ENCODE measurements around the gene FOXA1. TPM values are rescaled to one million over a fixed set of nuclear protein-coding genes. Genes with fewer than 3 reads are reported as not detected.

The FOXA1 gene
- total and polyA plus RNA-seq, 2 donors: 0.09 to 0.11 TPM

DNA sequence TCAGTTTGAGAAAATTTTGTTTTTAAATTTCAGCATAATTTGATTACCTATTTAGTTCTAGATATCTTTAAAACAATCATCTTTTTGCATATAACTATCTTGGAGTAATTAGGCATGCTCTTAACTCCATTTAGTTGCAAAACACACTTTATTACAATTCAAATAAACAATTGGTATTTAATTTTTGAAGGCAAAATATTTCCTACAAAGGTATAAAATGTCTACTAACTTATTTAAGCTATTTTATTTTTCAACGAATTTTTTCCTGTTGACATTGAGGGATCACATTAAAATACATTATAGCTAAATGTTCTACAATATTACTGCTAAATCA, 8.3 kb downstream of the FOXA1 start:
- Histone ChIP-seq H3K27ac (ENCODE audit: low read depth in 1 of 2, low read length in 1 of 2) (no peak overlapping the region), H3K4me1 (ENCODE audit: control insufficient read depth in 2 of 2, insufficient read depth in 2 of 2, low read length in 2 of 2) (no peaks in the 10 kb centered on the region), H3K36me3 (ENCODE audit: control insufficient read depth in 2 of 2, insufficient read depth in 2 of 2, low read length in 1 of 2) (no peaks in the 10 kb centered on the region), H3K9me3 (ENCODE audit: control insufficient read depth in 2 of 2, insufficient read depth in 1 of 2, low read length in 1 of 2) (peaks cover 0 to 4% of the 10 kb centered on the region in 2 donors), H3K4me3 (ENCODE audit: low read length in 2 of 2) (no peak overlapping the region), H3K27me3 (ENCODE audit: control insufficient read depth in 2 of 2, insufficient read depth in 1 of 2, low read length in 1 of 2) (peaks cover 72 to 90% of the 10 kb centered on the region in 2 donors)
- no peak for DNase-seq (ENCODE audit: low read depth in 6 of 9, low spot score in 9 of 9)
- 2% methylated on average over 1 of the region's 1 CpG for WGBS

DNA sequence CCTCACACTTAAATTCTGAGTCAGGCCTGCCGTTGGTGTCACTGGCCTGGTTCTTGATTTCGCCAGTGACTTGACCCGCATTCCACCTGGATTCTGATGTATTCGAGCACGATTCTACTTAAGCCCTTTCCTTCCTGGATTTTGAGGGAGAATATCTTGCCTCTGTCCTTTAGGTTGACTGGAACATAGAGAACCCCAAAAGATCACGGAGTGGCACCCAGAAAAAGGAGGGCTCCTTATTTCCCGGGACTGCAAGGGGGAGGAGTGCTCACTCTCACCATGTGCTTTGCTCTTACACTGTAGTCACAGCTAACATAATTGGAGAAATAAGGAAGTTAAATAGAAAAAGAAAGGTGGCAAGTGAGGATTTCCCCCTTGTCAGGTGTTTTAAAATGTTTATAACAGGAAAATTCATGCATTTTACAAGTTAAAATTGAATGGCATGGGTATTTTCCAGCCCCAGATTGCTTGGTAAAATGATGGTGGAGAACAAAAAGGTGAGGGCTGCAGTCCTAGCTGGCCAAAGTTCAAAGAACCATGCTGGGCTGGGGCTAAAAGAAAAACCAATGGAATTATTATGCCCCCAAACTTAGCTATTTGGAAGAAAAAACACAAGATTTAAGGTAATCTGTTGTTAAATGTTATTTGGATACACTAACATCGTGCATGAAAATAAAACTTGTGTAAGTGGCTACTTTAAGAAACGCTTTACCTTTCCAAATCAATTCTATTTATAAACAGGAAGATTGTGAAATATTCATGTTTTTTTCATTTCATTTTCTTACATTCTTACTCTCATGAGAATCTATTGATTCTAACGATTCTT, 8.9 kb downstream of the FOXA1 start:
- Histone ChIP-seq H3K36me3 (ENCODE audit: control insufficient read depth in 2 of 2, insufficient read depth in 2 of 2, low read length in 1 of 2) (no peaks in the 10 kb centered on the region), H3K4me3 (ENCODE audit: low read length in 2 of 2) (no peak overlapping the region), H3K4me1 (ENCODE audit: control insufficient read depth in 2 of 2, insufficient read depth in 2 of 2, low read length in 2 of 2) (no peaks in the 10 kb centered on the region), H3K27me3 (ENCODE audit: control insufficient read depth in 2 of 2, insufficient read depth in 1 of 2, low read length in 1 of 2) (peaks cover 68 to 84% of the 10 kb centered on the region in 2 donors), H3K9me3 (ENCODE audit: control insufficient read depth in 2 of 2, insufficient read depth in 1 of 2, low read length in 1 of 2) (peaks cover 0 to 2% of the 10 kb centered on the region in 2 donors), H3K27ac (ENCODE audit: low read depth in 1 of 2, low read length in 1 of 2) (no peak overlapping the region)
- DNase-seq (ENCODE audit: low read depth in 6 of 9, low spot score in 9 of 9): no peak
- WGBS: 11% methylated on average over 10 of the region's 10 CpGs

DNA sequence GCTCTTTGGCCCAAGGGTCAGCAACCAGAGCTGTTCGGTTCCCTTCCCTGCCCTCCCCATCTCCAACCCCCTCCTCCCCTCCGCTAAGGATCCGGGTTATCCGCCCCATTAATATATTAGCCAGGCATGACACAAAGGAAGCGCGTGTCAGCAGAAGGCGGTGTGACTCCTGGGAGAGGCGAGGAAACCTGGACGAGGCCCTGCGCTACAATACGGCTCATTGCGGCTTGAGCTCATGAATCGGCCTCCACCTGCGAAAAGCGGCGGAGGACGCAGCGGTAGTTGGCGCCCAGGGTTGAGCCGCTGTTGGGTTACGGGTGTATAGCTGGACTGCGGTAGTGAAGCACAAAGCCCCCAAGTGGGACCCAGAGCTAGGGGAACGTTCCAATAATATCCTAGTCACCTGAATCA, 9.9 kb downstream of the FOXA1 start:
- Histone ChIP-seq H3K4me3 (ENCODE audit: low read length in 2 of 2) (no peak overlapping the region), H3K27ac (ENCODE audit: low read depth in 1 of 2, low read length in 1 of 2) (no peak overlapping the region), H3K4me1 (ENCODE audit: control insufficient read depth in 2 of 2, insufficient read depth in 2 of 2, low read length in 2 of 2) (no peaks in the 10 kb centered on the region), H3K36me3 (ENCODE audit: control insufficient read depth in 2 of 2, insufficient read depth in 2 of 2, low read length in 1 of 2) (no peaks in the 10 kb centered on the region), H3K27me3 (ENCODE audit: control insufficient read depth in 2 of 2, insufficient read depth in 1 of 2, low read length in 1 of 2) (peaks cover 58 to 78% of the 10 kb centered on the region in 2 donors), H3K9me3 (ENCODE audit: control insufficient read depth in 2 of 2, insufficient read depth in 1 of 2, low read length in 1 of 2) (peaks cover 0 to 2% of the 10 kb centered on the region in 2 donors)
- DNase-seq (ENCODE audit: low read depth in 6 of 9, low spot score in 9 of 9): no peak
- 11% methylated on average over 23 of the region's 23 CpGs for WGBS

DNA sequence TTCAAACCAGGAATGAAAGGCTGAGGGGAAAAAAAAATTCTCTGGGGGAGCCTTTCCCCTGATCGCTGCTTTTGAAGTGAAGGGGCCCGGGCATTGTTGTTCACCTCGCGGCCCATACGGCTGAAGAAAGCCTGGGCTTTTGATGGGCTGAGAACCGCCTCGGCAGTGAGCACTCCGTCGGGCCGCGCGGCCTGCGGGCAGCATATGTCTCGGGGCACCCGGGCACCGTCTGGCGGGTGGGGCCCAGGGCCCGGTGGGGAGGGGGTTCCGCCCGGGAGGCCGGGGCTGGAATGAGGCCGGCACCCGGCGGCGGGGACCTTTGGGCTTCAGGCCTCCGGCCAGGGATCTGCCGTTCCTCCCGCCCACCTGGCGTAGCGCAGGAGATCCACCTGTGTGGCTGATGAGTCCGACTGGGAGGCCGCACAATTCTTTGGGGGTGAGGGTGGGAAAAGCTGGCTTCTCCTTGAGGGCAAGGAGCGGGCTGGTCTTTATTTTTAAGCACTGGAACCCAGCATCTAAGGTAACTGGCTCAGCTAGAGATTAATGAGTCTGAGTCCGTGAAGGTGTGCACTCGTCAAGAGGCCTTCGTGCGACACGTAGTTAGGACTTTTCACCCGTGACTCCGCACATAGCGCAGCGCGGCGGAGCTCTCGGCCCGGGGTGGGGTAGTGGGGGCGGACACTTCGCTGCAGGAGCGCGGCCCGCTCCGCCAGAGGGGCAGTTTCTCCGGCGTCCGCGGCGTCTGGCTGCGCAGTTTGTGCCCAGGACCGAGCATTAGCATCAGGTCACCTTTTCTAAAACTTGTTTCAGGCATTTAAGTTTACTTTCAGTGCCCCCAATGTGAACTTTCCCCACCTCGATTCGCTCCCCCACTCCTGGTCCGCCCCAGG, 10.6 kb downstream of the FOXA1 start:
- peaks cover 57 to 73% of the 10 kb centered on the region in 2 donors for H3K27me3 ChIP-seq (ENCODE audit: control insufficient read depth in 2 of 2, insufficient read depth in 1 of 2, low read length in 1 of 2)
- WGBS: 11% methylated on average over 62 of the region's 62 CpGs

DNA sequence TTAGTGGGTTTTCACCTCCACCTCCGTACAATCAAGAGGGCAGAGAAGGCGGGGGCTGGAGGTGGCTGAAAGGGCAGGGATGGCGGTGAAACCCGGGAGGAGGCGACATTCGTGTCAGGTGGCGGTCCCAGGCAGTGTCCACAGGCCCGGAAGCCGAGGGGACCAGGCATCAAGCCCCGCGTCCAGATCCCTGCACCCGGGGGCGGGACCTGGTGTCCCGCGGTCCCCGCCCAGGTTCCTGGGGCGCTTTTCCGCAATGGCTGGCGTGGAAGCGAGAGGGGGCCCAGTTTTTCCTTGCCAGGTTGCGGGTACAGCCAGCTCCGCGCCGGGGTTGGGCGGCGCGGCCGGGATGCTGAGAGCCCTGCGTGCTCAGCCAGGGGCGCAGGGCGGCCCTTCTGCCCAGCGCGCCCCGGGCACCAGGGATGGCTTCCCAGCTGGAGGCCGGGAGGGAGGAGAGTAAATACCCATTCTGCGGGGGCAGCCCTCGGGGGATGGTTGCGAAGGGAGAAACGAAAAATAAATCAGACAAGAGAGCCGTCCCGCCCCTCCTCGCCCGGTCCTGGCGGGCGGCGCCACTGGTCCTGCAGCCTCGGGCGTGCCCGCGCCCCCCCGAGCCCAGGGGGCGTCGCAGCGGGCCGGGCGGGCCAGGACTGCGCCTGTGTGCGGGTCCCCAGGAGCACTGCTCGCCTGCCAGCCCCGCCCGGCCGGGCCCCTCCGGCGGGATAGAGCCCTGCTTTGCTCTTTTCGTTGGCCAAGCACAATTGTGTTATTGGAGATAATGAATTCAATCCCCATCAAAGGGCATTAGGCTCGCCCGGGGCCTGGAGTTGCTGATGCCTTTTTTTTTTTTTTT, 11.5 kb downstream of the FOXA1 start:
- Histone ChIP-seq H3K9me3 (ENCODE audit: control insufficient read depth in 2 of 2, insufficient read depth in 1 of 2, low read length in 1 of 2) (peaks cover 0 to 2% of the 10 kb centered on the region in 2 donors), H3K4me3 (ENCODE audit: low read length in 2 of 2) (no peak overlapping the region), H3K36me3 (ENCODE audit: control insufficient read depth in 2 of 2, insufficient read depth in 2 of 2, low read length in 1 of 2) (no peaks in the 10 kb centered on the region), H3K27ac (ENCODE audit: low read depth in 1 of 2, low read length in 1 of 2) (no peak overlapping the region), H3K4me1 (ENCODE audit: control insufficient read depth in 2 of 2, insufficient read depth in 2 of 2, low read length in 2 of 2) (no peaks in the 10 kb centered on the region), H3K27me3 (ENCODE audit: control insufficient read depth in 2 of 2, insufficient read depth in 1 of 2, low read length in 1 of 2) (peaks cover 48 to 69% of the 10 kb centered on the region in 2 donors)
- DNase-seq (ENCODE audit: low read depth in 6 of 9, low spot score in 9 of 9): no peak
- 6% methylated on average over 67 of the region's 67 CpGs for WGBS

More for the DNA sequence above, 10.6 kb downstream of the FOXA1 start:
- no peak for DNase-seq (ENCODE audit: low read depth in 6 of 9, low spot score in 9 of 9)
- Histone ChIP-seq H3K9me3 (ENCODE audit: control insufficient read depth in 2 of 2, insufficient read depth in 1 of 2, low read length in 1 of 2) (peaks cover 0 to 2% of the 10 kb centered on the region in 2 donors), H3K4me1 (ENCODE audit: control insufficient read depth in 2 of 2, insufficient read depth in 2 of 2, low read length in 2 of 2) (no peaks in the 10 kb centered on the region), H3K27ac (ENCODE audit: low read depth in 1 of 2, low read length in 1 of 2) (no peak overlapping the region), H3K4me3 (ENCODE audit: low read length in 2 of 2) (no peak overlapping the region), H3K36me3 (ENCODE audit: control insufficient read depth in 2 of 2, insufficient read depth in 2 of 2, low read length in 1 of 2) (no peaks in the 10 kb centered on the region)

DNA sequence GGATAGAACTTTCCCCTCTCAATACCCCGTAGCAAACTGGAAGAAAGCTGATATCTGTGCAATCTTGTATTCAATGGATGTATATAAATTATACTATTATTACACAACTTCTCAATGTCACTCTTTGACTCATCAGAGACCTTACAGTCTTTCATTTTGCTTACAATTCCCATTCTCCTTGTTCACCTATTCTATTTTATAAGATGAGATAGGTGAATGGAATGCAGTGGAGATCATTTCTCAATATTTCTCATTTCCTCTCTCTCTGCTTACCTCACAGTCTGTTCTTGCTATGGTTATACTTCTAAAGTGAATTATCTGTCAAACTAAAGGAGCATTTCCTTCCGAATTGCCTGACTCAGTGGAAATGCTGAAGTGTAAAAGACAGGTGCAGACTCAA, 14.9 kb downstream of the FOXA1 start:
- no peak overlapping the region for H3K4me3 ChIP-seq (ENCODE audit: low read length in 2 of 2)
- H3K9me3 ChIP-seq (ENCODE audit: control insufficient read depth in 2 of 2, insufficient read depth in 1 of 2, low read length in 1 of 2): peaks cover 0 to 2% of the 10 kb centered on the region in 2 donors
- peaks cover 23 to 36% of the 10 kb centered on the region in 2 donors for H3K27me3 ChIP-seq (ENCODE audit: control insufficient read depth in 2 of 2, insufficient read depth in 1 of 2, low read length in 1 of 2)
- no peak for DNase-seq (ENCODE audit: low read depth in 6 of 9, low spot score in 9 of 9)
- no peaks in the 10 kb centered on the region for H3K4me1 ChIP-seq (ENCODE audit: control insufficient read depth in 2 of 2, insufficient read depth in 2 of 2, low read length in 2 of 2)
- no peak overlapping the region for H3K27ac ChIP-seq (ENCODE audit: low read depth in 1 of 2, low read length in 1 of 2)
- no peaks in the 10 kb centered on the region for H3K36me3 ChIP-seq (ENCODE audit: control insufficient read depth in 2 of 2, insufficient read depth in 2 of 2, low read length in 1 of 2)
- 88% methylated on average over 2 of the region's 2 CpGs for WGBS

DNA sequence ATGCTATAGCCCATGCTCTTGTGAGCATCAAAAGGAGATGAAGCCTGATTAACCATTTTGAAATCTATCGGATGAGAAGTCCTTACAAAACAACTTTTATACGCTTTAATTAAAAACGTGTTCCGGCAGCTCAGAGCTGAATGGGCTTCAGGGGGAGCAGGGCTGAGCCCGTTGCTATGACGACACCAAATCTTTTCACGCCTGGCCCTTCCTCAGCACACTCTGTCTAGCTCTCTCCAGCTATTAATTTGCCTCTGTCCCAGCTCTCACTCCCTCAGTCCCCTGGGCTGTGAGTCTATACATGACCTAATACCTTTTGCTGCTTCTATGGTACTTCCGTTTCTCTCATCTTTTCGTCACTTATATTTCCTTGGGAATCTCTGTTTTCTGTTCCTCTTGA, 15.8 kb downstream of the FOXA1 start:
- no peak for DNase-seq (ENCODE audit: low read depth in 6 of 9, low spot score in 9 of 9)
- 51% methylated on average over 9 of the region's 9 CpGs for WGBS
- H3K4me3 ChIP-seq (ENCODE audit: low read length in 2 of 2): no peak overlapping the region
- peaks cover 14 to 28% of the 10 kb centered on the region in 2 donors for H3K27me3 ChIP-seq (ENCODE audit: control insufficient read depth in 2 of 2, insufficient read depth in 1 of 2, low read length in 1 of 2)
- H3K36me3 ChIP-seq (ENCODE audit: control insufficient read depth in 2 of 2, insufficient read depth in 2 of 2, low read length in 1 of 2): no peaks in the 10 kb centered on the region
- no peaks in the 10 kb centered on the region for H3K4me1 ChIP-seq (ENCODE audit: control insufficient read depth in 2 of 2, insufficient read depth in 2 of 2, low read length in 2 of 2)
- no peak overlapping the region for H3K27ac ChIP-seq (ENCODE audit: low read depth in 1 of 2, low read length in 1 of 2)
- H3K9me3 ChIP-seq (ENCODE audit: control insufficient read depth in 2 of 2, insufficient read depth in 1 of 2, low read length in 1 of 2): peaks cover 0 to 2% of the 10 kb centered on the region in 2 donors

DNA sequence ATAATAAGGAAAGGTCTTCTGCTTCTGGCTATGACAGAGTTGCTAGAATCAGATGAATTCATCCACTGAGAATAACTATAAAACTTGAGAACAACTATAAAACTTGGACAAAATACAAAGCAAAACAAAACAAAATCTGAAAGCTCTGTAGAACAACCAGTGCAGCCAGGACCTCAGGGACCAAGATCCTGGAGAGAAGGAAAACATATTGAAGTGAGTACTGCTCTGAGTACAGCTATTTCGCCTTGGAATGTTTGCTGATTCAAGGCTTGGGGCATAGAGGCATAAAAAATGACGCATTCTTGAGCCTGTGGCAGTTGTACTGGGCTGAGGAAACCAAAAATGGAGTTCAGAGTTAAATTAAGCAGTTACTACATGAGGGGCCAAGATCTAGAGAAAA, 21.7 kb downstream of the FOXA1 start:
- Histone ChIP-seq H3K4me1 (ENCODE audit: control insufficient read depth in 2 of 2, insufficient read depth in 2 of 2, low read length in 2 of 2) (no peaks in the 10 kb centered on the region), H3K36me3 (ENCODE audit: control insufficient read depth in 2 of 2, insufficient read depth in 2 of 2, low read length in 1 of 2) (no peaks in the 10 kb centered on the region), H3K27me3 (ENCODE audit: control insufficient read depth in 2 of 2, insufficient read depth in 1 of 2, low read length in 1 of 2) (peaks cover 0 to 2% of the 10 kb centered on the region in 2 donors), H3K9me3 (ENCODE audit: control insufficient read depth in 2 of 2, insufficient read depth in 1 of 2, low read length in 1 of 2) (no peaks in the 10 kb centered on the region), H3K4me3 (ENCODE audit: low read length in 2 of 2) (no peak overlapping the region), H3K27ac (ENCODE audit: low read depth in 1 of 2, low read length in 1 of 2) (no peak overlapping the region)
- WGBS: 85% methylated on average over 2 of the region's 2 CpGs
- no peak for DNase-seq (ENCODE audit: low read depth in 6 of 9, low spot score in 9 of 9)

All from thymus (tissue), 11 donors.